ENCODE data around the gene MUC6. TPM values are rescaled to one million over a fixed set of nuclear protein-coding genes. Genes with fewer than 3 reads are reported as not detected.

MUC6 gene
- total and polyA plus RNA-seq, 10 of the 15 experiments (the other 5 are each of a cell fraction or from before 2014, with no cell fraction given), result 0.03 TPM; not detected in 8

DNA sequence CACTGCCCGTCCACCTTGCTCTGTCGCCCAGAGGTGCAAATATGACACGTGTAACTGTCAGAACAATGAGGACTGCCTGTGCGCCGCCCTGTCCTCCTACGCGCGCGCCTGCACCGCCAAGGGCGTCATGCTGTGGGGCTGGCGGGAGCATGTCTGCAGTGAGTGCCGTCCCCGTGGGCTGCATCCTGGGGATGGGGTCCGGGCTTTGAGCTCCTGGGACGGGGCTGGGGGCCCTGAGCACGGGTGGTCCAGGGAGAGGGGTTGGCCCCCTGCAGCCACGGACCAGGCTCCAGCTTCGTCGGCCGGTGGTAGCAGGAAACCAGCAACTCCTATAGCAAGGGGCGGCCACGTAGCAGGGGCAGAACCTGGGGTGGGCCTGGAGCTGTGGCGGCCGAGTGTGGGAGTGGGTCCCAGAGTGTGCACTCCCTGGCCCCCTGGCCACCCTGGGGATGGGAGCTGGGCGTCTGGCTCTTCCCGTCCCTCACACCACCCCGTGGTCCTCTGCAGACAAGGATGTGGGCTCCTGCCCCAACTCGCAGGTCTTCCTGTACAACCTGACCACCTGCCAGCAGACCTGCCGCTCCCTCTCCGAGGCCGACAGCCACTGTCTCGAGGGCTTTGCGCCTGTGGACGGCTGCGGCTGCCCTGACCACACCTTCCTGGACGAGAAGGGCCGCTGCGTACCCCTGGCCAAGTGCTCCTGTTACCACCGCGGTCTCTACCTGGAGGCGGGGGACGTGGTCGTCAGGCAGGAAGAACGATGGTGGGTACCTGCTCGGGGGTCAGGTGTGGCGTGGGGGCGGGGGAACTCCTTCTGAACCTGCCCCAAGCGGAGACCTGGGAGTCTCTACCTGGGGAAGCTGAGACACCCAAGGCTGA is 48.3 kb upstream of the MUC6 start (continued):
- TF ChIP-seq NFYB (IDR thresholded peaks at IDR 0.05; ENCODE audit: insufficient read depth, low read depth, low read length), result no peak
- TF ChIP-seq BMI1 (IDR thresholded peaks at IDR 0.05; ENCODE audit: borderline replicate concordance), result no peak
- TF ChIP-seq NRF1 (conservative IDR thresholded peaks at IDR 0.05; ENCODE audit: low read depth, low read length), result no peak
- TF ChIP-seq DPF2 (IDR thresholded peaks at IDR 0.05), result no peak
- TF ChIP-seq IRF4 (IDR thresholded peaks at IDR 0.05; ENCODE audit: low read depth, low read length), result no peak
- TF ChIP-seq, protein P1, sequence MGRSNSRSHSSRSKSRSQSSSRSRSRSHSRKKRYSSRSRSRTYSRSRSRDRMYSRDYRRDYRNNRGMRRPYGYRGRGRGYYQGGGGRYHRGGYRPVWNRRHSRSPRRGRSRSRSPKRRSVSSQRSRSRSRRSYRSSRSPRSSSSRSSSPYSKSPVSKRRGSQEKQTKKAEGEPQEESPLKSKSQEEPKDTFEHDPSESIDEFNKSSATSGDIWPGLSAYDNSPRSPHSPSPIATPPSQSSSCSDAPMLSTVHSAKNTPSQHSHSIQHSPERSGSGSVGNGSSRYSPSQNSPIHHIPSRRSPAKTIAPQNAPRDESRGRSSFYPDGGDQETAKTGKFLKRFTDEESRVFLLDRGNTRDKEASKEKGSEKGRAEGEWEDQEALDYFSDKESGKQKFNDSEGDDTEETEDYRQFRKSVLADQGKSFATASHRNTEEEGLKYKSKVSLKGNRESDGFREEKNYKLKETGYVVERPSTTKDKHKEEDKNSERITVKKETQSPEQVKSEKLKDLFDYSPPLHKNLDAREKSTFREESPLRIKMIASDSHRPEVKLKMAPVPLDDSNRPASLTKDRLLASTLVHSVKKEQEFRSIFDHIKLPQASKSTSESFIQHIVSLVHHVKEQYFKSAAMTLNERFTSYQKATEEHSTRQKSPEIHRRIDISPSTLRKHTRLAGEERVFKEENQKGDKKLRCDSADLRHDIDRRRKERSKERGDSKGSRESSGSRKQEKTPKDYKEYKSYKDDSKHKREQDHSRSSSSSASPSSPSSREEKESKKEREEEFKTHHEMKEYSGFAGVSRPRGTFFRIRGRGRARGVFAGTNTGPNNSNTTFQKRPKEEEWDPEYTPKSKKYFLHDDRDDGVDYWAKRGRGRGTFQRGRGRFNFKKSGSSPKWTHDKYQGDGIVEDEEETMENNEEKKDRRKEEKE (IDR thresholded peaks at IDR 0.05), result no peak
- TF ChIP-seq, protein P2, sequence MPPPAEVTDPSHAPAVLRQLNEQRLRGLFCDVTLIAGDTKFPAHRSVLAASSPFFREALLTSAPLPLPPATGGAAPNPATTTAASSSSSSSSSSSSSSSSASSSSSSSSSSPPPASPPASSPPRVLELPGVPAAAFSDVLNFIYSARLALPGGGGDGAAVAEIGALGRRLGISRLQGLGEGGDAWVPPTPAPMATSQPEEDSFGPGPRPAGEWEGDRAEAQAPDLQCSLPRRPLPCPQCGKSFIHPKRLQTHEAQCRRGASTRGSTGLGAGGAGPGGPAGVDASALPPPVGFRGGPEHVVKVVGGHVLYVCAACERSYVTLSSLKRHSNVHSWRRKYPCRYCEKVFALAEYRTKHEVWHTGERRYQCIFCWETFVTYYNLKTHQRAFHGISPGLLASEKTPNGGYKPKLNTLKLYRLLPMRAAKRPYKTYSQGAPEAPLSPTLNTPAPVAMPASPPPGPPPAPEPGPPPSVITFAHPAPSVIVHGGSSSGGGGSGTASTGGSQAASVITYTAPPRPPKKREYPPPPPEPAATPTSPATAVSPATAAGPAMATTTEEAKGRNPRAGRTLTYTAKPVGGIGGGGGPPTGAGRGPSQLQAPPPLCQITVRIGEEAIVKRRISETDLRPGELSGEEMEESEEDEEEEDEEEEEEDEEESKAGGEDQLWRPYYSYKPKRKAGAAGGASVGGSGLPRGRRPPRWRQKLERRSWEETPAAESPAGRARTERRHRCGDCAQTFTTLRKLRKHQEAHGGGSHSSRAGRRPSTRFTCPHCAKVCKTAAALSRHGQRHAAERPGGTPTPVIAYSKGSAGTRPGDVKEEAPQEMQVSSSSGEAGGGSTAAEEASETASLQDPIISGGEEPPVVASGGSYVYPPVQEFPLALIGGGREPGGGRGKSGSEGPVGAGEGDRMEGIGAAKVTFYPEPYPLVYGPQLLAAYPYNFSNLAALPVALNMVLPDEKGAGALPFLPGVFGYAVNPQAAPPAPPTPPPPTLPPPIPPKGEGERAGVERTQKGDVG (CRISPR knock-in tag; IDR thresholded peaks at IDR 0.05), result no peak
